Measurements from ENCODE around the gene FBXO31.

DNA sequence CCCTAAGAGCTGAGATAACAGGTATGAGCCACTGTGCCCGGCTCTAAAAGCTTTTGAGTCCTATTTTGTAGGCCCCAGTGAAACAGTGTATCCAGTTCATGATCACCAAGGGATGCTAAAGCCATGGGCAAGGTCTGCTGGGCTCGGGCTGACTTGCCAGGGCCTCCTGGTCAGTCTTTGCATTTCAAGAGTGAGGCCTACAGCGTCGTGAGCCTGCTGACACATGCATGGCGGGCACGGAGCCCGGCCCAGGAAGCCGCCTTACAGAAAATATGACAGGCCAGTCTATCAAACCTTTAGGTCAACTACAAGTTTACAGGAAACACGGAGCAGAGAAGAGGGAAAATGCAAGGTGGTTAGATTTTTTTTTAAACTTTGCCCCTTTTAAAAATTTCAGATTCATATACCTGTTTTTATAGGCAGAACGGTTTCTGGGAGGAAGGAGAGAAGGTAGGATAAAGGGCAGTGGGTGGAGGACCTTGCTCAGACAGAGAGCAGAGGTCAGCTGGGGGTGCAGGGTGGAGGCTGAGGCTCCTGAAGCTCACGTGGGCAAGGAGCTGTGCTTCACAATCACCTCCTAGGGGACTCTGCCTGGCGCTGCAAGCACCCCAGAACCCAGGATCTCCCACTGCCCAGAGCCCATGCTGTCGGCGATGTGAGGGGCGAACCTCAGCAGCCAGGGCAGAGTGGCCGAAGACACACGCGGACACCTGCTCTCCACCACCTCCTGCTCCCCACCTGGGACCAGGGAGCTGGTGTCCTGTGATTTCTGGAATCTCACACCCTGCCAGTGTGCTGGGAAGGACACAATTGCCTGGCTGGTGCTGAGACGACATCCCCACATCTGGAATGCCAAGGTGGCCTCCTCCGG, 87.7 kb downstream of the FBXO31 start:
- TF ChIP-seq, protein P1, sequence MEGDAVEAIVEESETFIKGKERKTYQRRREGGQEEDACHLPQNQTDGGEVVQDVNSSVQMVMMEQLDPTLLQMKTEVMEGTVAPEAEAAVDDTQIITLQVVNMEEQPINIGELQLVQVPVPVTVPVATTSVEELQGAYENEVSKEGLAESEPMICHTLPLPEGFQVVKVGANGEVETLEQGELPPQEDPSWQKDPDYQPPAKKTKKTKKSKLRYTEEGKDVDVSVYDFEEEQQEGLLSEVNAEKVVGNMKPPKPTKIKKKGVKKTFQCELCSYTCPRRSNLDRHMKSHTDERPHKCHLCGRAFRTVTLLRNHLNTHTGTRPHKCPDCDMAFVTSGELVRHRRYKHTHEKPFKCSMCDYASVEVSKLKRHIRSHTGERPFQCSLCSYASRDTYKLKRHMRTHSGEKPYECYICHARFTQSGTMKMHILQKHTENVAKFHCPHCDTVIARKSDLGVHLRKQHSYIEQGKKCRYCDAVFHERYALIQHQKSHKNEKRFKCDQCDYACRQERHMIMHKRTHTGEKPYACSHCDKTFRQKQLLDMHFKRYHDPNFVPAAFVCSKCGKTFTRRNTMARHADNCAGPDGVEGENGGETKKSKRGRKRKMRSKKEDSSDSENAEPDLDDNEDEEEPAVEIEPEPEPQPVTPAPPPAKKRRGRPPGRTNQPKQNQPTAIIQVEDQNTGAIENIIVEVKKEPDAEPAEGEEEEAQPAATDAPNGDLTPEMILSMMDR (IDR thresholded peaks at IDR 0.05) = no peak
- no peak for TF ChIP-seq POLR2A (IDR thresholded peaks at IDR 0.05)

Measured in sigmoid colon (tissue), 3 donors.